Activated naive CD8-positive, alpha-beta T cell (primary cell): Measurements from ENCODE around the gene COX6B2.

Experiments used
- H3K27ac Mint-ChIP-seq: one replicate; pipeline ENCODE4 v1.8.0; 2021; ENCODE audit warnings: mixed read lengths
- H3K27me3 Mint-ChIP-seq: one replicate; pipeline ENCODE4 v1.8.0; 2021; ENCODE audit warnings: mixed read lengths
- H3K36me3 Mint-ChIP-seq: one replicate; pipeline ENCODE4 v1.8.0; 2021; ENCODE audit warnings: mixed read lengths
- H3K4me1 Mint-ChIP-seq: one replicate; pipeline ENCODE4 v1.8.0; 2021; ENCODE audit warnings: low read depth, mixed read lengths
- H3K4me3 Mint-ChIP-seq: one replicate; pipeline ENCODE4 v1.8.0; 2021; ENCODE audit warnings: mild to moderate bottlenecking, mixed read lengths
- H3K9me3 Mint-ChIP-seq: one replicate; pipeline ENCODE4 v1.8.0; 2021; ENCODE audit warnings: low read depth, mixed read lengths

The COX6B2 gene

GRCh38 chr19:55372316-55373081 lies 18.0 kb upstream of the COX6B2 start:
- Mint-ChIP-seq H3K27me3 (peaks cover 18% of the 10 kb centered on the region), H3K9me3 (no peaks in the 10 kb centered on the region), H3K4me1 (peaks cover 16% of the 10 kb centered on the region), H3K36me3 (peaks cover 2% of the 10 kb centered on the region), H3K27ac (no peak overlapping the region), H3K4me3 (peak overlapping the region; percentile 11)

DNA sequence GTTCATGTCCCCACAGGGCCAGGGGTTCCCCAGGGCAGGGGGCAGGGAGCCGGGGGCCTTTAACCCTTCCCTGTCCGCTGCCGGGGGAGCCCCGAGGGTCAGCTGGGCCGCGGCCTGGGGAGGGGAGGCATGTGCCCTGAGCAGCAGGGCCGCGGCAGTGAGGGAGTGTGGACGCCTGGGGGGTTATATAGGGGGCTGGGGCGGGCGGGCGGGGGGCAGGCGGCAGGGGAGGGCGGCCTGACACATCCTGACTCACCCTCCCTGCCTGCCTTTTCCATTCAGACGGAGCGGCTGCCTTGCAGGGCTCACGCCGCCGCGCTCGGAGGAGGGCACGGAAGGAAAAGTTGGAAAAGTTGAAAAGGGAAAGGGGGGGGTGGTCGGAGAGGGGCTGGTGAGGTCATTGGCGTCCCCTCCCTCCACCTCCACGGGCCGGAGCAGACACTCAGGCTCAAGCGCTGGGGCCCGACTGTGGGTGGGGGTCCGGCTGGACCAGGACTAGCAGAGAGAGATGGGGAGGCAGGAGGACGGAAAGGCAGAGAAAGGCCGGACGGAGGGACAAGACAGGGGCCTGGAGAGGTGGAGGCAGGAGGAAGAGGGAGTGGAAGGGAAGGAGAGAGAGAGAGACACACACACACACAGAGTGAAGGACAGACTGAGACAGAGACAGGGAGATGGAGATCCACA lies 15.9 kb upstream of the COX6B2 start, which contains the start of gene IL11:
TSS of gene IL11 (minus strand) at position 159 of the 684 bp plus-strand sequence. CDS start at position 6, 153 bp downstream.
- Mint-ChIP-seq H3K9me3 (no peaks in the 10 kb centered on the region), H3K36me3 (peaks cover 2% of the 10 kb centered on the region), H3K4me1 (peaks cover 16% of the 10 kb centered on the region), H3K27ac (no peak within 1 kb of the TSS), H3K4me3 (peak within 1 kb of the TSS; percentile 79), H3K27me3 (peaks cover 18% of the 10 kb centered on the region)

DNA sequence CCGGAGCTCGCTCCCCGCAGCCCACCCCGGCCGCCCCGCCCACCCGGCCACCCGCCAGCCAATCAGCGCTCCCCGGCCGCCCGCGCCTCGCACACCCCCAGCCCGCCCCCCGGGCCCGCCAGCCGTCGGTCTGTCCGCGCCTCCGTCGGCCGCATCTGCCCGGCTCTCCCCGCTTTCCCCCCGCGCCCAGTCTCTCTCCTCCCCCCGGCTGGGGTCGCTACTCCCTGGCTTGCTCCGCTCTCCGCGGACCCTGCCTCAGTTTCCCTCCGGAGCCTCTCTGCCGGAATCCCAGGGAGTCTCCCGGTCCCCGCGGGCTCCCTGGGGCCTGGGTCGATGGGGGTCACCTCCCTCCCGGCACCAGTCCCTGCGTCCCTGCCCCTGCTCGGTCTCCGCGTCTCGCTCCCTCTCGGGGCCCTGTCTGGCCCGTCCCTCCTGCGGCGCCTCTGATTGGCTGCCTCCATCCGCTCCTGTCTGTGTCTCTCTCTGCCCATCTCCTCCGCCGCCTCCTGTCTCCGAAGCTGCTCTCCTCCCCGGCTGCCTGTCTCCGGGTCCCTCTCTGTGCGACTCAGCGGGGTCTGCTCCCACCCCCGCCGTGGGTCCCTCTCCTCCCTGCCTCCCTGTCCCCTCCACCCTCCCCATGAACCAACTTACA lies 15.3 kb upstream of the COX6B2 start:
- H3K36me3 Mint-ChIP-seq = peaks cover 2% of the 10 kb centered on the region
- H3K27me3 Mint-ChIP-seq = peaks cover 18% of the 10 kb centered on the region
- H3K4me3 Mint-ChIP-seq = peak overlapping the region; percentile 79
- peaks cover 16% of the 10 kb centered on the region for H3K4me1 Mint-ChIP-seq
- H3K9me3 Mint-ChIP-seq = no peaks in the 10 kb centered on the region
- H3K27ac Mint-ChIP-seq = no peak overlapping the region

DNA sequence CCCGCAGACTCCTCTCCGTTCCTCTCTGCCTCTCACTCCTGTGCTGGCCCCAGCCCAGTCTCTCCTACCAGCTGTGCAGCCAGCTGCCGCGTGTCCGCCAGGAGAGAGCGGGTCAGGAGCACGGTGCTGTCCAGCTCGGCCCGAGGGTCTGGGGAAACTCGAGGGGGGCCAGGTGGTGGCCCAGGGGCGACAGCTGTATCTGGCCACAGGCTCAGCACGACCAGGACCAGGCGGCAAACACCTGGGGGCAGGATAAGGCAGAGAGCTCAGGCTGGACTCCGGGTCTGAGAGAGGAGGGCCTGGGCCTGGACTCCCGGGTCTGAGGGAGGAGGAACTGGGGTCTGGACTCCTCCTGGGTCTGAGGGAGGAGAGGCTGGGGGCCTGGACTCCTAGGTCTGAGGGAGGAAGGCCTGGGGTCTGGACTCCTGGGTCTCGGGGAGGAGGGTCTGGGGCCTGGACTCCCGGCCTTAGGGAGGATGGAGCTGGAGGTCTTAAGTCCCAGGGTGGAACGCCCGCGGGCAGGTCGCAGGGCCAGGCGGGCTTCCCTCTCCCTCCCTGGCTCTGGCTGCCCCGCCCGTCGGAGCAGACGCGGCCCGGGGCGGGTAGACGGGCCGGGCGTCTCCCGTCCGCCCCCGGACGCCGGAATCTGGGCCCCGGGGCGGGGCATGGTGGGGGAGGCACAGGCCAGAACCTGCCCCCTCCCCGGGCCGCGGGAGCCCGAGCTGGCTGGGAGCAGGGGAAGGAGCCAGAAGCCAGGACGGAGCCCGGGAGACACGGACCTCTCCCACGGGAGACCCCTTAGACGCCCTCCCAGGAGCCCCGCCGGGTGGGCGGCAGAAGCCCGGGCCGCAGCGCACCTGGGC lies 14.4 kb upstream of the COX6B2 start:
- no peaks in the 10 kb centered on the region for H3K9me3 Mint-ChIP-seq
- peaks cover 2% of the 10 kb centered on the region for H3K36me3 Mint-ChIP-seq
- peak overlapping the region; percentile 5 for H3K4me3 Mint-ChIP-seq
- no peak overlapping the region for H3K27ac Mint-ChIP-seq
- H3K4me1 Mint-ChIP-seq = peaks cover 16% of the 10 kb centered on the region
- peaks cover 18% of the 10 kb centered on the region for H3K27me3 Mint-ChIP-seq

- Mint-ChIP-seq H3K27me3 (peaks cover 14% of the 10 kb centered on the region), H3K4me3 (no peak overlapping the region), H3K27ac (no peak overlapping the region), H3K4me1 (peaks cover 12% of the 10 kb centered on the region), H3K9me3 (no peaks in the 10 kb centered on the region), H3K36me3 (peaks cover 2% of the 10 kb centered on the region)
Observed at GRCh38 chr19:55368106-55368505, 13.6 kb upstream of the COX6B2 start.

GRCh38 chr19:55366790-55367189 lies 12.3 kb upstream of the COX6B2 start:
- peaks cover 2% of the 10 kb centered on the region for H3K36me3 Mint-ChIP-seq
- no peak overlapping the region for H3K4me3 Mint-ChIP-seq
- H3K4me1 Mint-ChIP-seq = peaks cover 9% of the 10 kb centered on the region
- no peak overlapping the region for H3K27ac Mint-ChIP-seq
- peaks cover 10% of the 10 kb centered on the region for H3K27me3 Mint-ChIP-seq
- H3K9me3 Mint-ChIP-seq = no peaks in the 10 kb centered on the region

DNA sequence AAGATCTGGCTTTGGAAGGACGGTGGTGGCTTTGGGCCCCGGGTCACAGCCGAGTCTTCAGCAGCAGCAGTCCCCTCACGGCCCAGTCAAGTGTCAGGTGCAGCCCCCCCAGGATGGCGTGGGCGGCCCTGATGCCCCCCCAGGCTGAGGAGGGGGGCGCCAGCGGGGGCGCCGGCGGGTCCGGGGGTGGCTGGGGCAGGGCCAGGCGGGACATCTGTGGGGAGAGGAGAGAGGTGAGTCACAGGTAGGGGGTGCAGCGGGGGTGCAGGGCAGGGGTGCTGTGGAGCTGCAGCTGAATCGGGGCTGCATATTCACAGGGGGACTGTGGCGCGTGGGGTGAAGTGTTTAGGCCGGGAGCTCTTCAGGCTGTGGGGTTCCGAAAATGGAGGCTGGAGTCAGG lies 11.4 kb upstream of the COX6B2 start:
- Mint-ChIP-seq H3K4me1 (peaks cover 9% of the 10 kb centered on the region), H3K36me3 (peaks cover 2% of the 10 kb centered on the region), H3K4me3 (no peak overlapping the region), H3K27me3 (peaks cover 6% of the 10 kb centered on the region), H3K9me3 (no peaks in the 10 kb centered on the region), H3K27ac (no peak overlapping the region)

GRCh38 chr19:55365245-55365644 lies 10.7 kb upstream of the COX6B2 start:
- Mint-ChIP-seq H3K27me3 (peaks cover 2% of the 10 kb centered on the region), H3K4me1 (peaks cover 4% of the 10 kb centered on the region), H3K9me3 (no peaks in the 10 kb centered on the region), H3K27ac (no peak overlapping the region), H3K36me3 (no peaks in the 10 kb centered on the region), H3K4me3 (no peak overlapping the region)

GRCh38 chr19:55362990-55363716 lies 8.6 kb upstream of the COX6B2 start, which contains the start of gene GARIN5B:
GARIN5B (minus strand) TSS chr19:55363260; CDS start chr19:55363066, 194 bp downstream.
- Mint-ChIP-seq H3K27me3 (no peaks in the 10 kb centered on the region), H3K4me3 (no peak within 1 kb of the TSS), H3K36me3 (no peaks in the 10 kb centered on the region), H3K4me1 (no peaks in the 10 kb centered on the region), H3K27ac (no peak within 1 kb of the TSS), H3K9me3 (no peaks in the 10 kb centered on the region)

DNA sequence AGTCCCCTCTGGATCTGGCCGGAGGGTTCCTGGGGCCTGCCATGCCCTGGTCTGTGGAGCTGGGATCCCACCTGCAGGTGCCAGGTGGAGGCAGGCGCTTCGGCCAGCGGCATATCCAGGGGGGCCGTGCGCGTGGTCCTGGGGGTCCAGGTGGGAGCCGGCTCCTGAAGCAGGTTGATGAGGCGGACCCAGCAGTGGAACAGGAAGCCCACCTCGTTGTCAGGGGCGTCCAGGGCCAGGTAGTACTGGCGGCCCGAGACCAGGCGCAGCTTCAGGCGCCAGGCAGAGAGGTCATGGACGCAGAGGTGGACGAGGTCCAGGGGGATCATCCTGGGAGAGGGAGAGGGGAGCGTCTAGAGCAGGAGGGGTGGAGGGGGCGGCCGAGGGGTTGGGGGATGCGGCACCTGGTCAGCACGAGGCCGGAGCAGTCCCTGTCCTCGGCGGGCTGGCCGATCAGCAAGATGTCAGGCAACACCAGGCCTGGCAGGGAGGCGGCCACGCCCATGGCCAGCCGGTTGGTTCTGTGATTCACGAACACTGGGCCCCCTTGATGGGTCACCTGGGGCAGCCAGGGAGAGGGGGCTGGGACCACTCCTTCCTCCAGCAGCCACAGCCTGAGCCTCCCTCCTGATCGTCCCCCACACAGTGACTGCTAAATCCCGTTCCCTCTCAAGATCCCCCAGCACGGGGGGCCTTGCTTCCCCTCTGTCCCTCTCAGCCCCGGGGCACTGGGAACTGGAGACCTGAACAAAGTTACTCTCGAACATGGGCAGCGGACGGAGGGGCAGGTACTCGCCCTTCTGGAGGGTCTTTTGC lies 7.9 kb upstream of the COX6B2 start:
- H3K4me1 Mint-ChIP-seq = no peaks in the 10 kb centered on the region
- H3K4me3 Mint-ChIP-seq = no peak overlapping the region
- no peaks in the 10 kb centered on the region for H3K36me3 Mint-ChIP-seq
- no peaks in the 10 kb centered on the region for H3K9me3 Mint-ChIP-seq
- H3K27me3 Mint-ChIP-seq = peaks cover 2% of the 10 kb centered on the region
- no peak overlapping the region for H3K27ac Mint-ChIP-seq

- Mint-ChIP-seq H3K27me3 (peaks cover 7% of the 10 kb centered on the region), H3K27ac (no peak overlapping the region), H3K4me1 (no peaks in the 10 kb centered on the region), H3K36me3 (no peaks in the 10 kb centered on the region), H3K4me3 (no peak overlapping the region), H3K9me3 (no peaks in the 10 kb centered on the region)
Observed at GRCh38 chr19:55360902-55361301, 6.4 kb upstream of the COX6B2 start.

- Mint-ChIP-seq H3K9me3 (no peaks in the 10 kb centered on the region), H3K27me3 (peaks cover 8% of the 10 kb centered on the region), H3K4me1 (peaks cover 3% of the 10 kb centered on the region), H3K4me3 (no peak overlapping the region), H3K27ac (no peak overlapping the region), H3K36me3 (no peaks in the 10 kb centered on the region)
Observed at GRCh38 chr19:55358943-55359908, 4.7 kb upstream of the COX6B2 start.
